Tibial nerve (tissue), 4 donors: ENCODE measurements around the gene LCN9.

Experiments
- EP300 ChIP-seq, 2 donors: sonication (generic); formaldehyde crosslinking; IDR thresholded peaks; one replicate each; pipeline ENCODE4 v1.6.1; 2017; ENCODE audit warnings: antibody characterized with exemption in 2 of 2, mild to moderate bottlenecking in 1 of 2
- POLR2A ChIP-seq, 2 donors: fragments of 450-650 bp; IDR thresholded peaks; one replicate each; pipeline ENCODE4 v1.6.1; 2017; ENCODE audit warnings: antibody characterized with exemption in 2 of 2, mild to moderate bottlenecking in 2 of 2, moderate library complexity in 2 of 2
- TF ChIP-seq, protein P1 (sequence below), 5 experiments: fragments of 200-600 bp in 3 of 5; fragments of 450-650 bp in 2 of 5; sonication (generic) in 3 of 5; IDR thresholded peaks; one replicate each; pipeline ENCODE4 v1.5.1; 2016 to 2019; ENCODE audit warnings: antibody characterized with exemption in 5 of 5, mild to moderate bottlenecking in 3 of 5, moderate library complexity in 2 of 5

DNA sequence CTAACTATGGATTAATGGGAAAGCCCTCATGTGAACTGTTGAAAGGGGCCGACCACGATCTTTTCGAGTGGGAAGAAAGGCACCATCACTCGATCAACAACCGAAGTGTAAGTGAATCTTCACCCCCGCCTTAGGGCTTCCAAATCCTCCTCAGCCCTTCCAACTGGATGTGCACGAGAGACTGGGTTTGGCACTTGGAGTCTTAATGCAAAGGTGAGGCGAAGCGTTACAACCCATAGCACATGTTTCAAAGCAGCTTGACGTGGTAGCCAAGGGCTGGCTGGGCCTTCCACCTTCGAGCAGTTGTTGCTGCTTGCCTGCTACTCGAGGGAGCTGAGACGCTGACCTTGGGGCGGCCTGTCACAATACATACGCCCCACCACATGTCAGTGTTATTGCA lies 5.7 kb upstream of the LCN9 start:
- TF ChIP-seq EP300 (IDR thresholded peaks at IDR 0.05) (no peak), POLR2A (IDR thresholded peaks at IDR 0.05) (no peak)
- TF ChIP-seq, protein P1, sequence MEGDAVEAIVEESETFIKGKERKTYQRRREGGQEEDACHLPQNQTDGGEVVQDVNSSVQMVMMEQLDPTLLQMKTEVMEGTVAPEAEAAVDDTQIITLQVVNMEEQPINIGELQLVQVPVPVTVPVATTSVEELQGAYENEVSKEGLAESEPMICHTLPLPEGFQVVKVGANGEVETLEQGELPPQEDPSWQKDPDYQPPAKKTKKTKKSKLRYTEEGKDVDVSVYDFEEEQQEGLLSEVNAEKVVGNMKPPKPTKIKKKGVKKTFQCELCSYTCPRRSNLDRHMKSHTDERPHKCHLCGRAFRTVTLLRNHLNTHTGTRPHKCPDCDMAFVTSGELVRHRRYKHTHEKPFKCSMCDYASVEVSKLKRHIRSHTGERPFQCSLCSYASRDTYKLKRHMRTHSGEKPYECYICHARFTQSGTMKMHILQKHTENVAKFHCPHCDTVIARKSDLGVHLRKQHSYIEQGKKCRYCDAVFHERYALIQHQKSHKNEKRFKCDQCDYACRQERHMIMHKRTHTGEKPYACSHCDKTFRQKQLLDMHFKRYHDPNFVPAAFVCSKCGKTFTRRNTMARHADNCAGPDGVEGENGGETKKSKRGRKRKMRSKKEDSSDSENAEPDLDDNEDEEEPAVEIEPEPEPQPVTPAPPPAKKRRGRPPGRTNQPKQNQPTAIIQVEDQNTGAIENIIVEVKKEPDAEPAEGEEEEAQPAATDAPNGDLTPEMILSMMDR (IDR thresholded peaks at IDR 0.05), result no peak
